ENCODE measurements around the gene NKTR.

- TF ChIP-seq CTCF (conservative IDR thresholded peaks at IDR 0.05; ENCODE audit: low read depth, low read length) (no peak), EZH2 (IDR thresholded peaks at IDR 0.05; ENCODE audit: borderline replicate concordance, low read depth, low read length, poor library complexity, severe bottlenecking) (no peak)
These were observed 8.1 kb downstream of the NKTR start for GRCh38 chr3:42608581-42608980.

Data from A673 (cell line).